ENCODE data around the gene B3GNT7. TPM values are rescaled to one million over a fixed set of nuclear protein-coding genes. Genes with fewer than 3 reads are reported as not detected.

The B3GNT7 gene
- total RNA-seq, 4 donors from 2014 or later: 1.2 to 2.6 (median 1.8) TPM

- intact Hi-C loops (cut with DNase I; ENCODE audit: low total_unique reads): no loop called here
- no peak for DNase-seq (ENCODE audit: low spot score in 2 of 2)
- WGBS, 2 donors: 88 to 96% methylated on average over 4 of the region's 4 CpGs
- TF ChIP-seq POLR2A (IDR thresholded peaks at IDR 0.05): no peak
- no peak for TF ChIP-seq CTCF (IDR thresholded peaks at IDR 0.05)
- no peak overlapping the region for H3K4me3 ChIP-seq (ENCODE audit: low read depth, poor library complexity, severe bottlenecking)
Observed at GRCh38 chr2:231431606-231432005, 36.1 kb downstream of the B3GNT7 start.

- intact Hi-C loops (cut with DNase I; ENCODE audit: low total_unique reads): no loop called here
- no peak overlapping the region for H3K4me3 ChIP-seq (ENCODE audit: low read depth, poor library complexity, severe bottlenecking)
- DNase-seq (ENCODE audit: low spot score in 2 of 2): no peak
- no peak for TF ChIP-seq POLR2A (IDR thresholded peaks at IDR 0.05)
- no peak for TF ChIP-seq CTCF (IDR thresholded peaks at IDR 0.05)
- 60 to 73% methylated on average over 8 of the region's 8 CpGs for WGBS, 2 donors
Observed at GRCh38 chr2:231433990-231434389, 38.5 kb downstream of the B3GNT7 start.

GRCh38 chr2:231436957-231437356 lies 41.4 kb downstream of the B3GNT7 start:
- H3K4me3 ChIP-seq (ENCODE audit: low read depth, poor library complexity, severe bottlenecking): no peak overlapping the region
- peak in 1 of 2 donors; percentile 62 for DNase-seq (ENCODE audit: low spot score in 2 of 2)
- WGBS, 2 donors: 89 to 96% methylated on average over 13 of the region's 13 CpGs
- intact Hi-C loops (cut with DNase I; ENCODE audit: low total_unique reads): no loop called here
- TF ChIP-seq CTCF (IDR thresholded peaks at IDR 0.05) (no peak), POLR2A (IDR thresholded peaks at IDR 0.05) (no peak)

GRCh38 chr2:231449503-231450054 lies 54.1 kb downstream of the B3GNT7 start:
- no peak for DNase-seq (ENCODE audit: low spot score in 2 of 2)
- H3K4me3 ChIP-seq (ENCODE audit: low read depth, poor library complexity, severe bottlenecking): no peak overlapping the region
- intact Hi-C loops (cut with DNase I; ENCODE audit: low total_unique reads): no loop called here
- WGBS, 2 donors: 82 to 86% methylated on average over 4 of the region's 4 CpGs
- TF ChIP-seq POLR2A (IDR thresholded peaks at IDR 0.05) (no peak), CTCF (IDR thresholded peaks at IDR 0.05) (no peak)

GRCh38 chr2:231450548-231450989 lies 55.1 kb downstream of the B3GNT7 start:
- H3K4me3 ChIP-seq (ENCODE audit: low read depth, poor library complexity, severe bottlenecking): no peak overlapping the region
- intact Hi-C loops (cut with DNase I; ENCODE audit: low total_unique reads): no loop called here
- TF ChIP-seq CTCF (IDR thresholded peaks at IDR 0.05) (no peak), POLR2A (IDR thresholded peaks at IDR 0.05) (no peak)
- WGBS, 2 donors: 87 to 90% methylated on average over 4 of the region's 4 CpGs
- DNase-seq (ENCODE audit: low spot score in 2 of 2): no peak

Small RNA genes lying within 50 kb of the gene (microRNA-seq; reads per million reads assigned to microRNA genes)
- 0 reads per million in 2 donors for gene MIR4777 (ENCODE audit: borderline number of aligned reads in 1 of 2, borderline replicate concordance in 2 of 2)

Other genes with a start within 250 kb of the B3GNT7 start
- gene ARMC9, start 197.1 kb upstream of the B3GNT7 start, total RNA-seq: 1 to 10 TPM; 2.2 to 6.9 (median 5.3) TPM
- gene NCL, start 68.8 kb downstream of the B3GNT7 start, total RNA-seq: 100 to 1,000 TPM in 3 of 4 donors, 10 to 100 TPM in 1; 82.4 to 145 (median 115) TPM
- under 1 TPM in 2 of 4 donors, not detected in 2; 0.19 to 0.29 TPM for gene NMUR1, start 134.7 kb downstream of the B3GNT7 start, total RNA-seq
- not detected for gene TEX44, start 197.2 kb downstream of the B3GNT7 start, total RNA-seq

Measured in lower leg skin (tissue), 4 donors.